ENCODE data around the gene LCAT. TPM values are rescaled to one million over a fixed set of nuclear protein-coding genes. Genes with fewer than 3 reads are reported as not detected.
A peak's percentile ranks its signal among the peaks of the same experiment; 100 is the strongest.

LCAT gene
- total and polyA plus RNA-seq, 4 donors: 45.7 to 201 (median 113) TPM

- TF ChIP-seq, protein P1, sequence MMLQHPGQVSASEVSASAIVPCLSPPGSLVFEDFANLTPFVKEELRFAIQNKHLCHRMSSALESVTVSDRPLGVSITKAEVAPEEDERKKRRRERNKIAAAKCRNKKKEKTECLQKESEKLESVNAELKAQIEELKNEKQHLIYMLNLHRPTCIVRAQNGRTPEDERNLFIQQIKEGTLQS (IDR thresholded peaks at IDR 0.05): no peak
- TF ChIP-seq FOXA2 (IDR thresholded peaks at IDR 0.05) (no peak), SP1 (IDR thresholded peaks at IDR 0.05) (peak; percentile 36), JUND (IDR thresholded peaks at IDR 0.05) (peak; percentile 53 to 54), RXRA (IDR thresholded peaks at IDR 0.05) (peak; percentile 70 to 73), NR2F2 (IDR thresholded peaks at IDR 0.05) (peak; percentile 83), HNF4G (IDR thresholded peaks at IDR 0.05) (no peak), RAD21 (IDR thresholded peaks at IDR 0.05) (peak in 1 of 2 donors; percentile 10)
- DNase-seq (ENCODE audit: low spot score): no peak
- WGBS: 81% methylated on average over 11 of the region's 11 CpGs
- Histone ChIP-seq H3K9ac (ENCODE audit: low read depth in 1 of 2, low read length in 2 of 2) (no peak overlapping the region), H3K36me3 (ENCODE audit: control insufficient read depth in 4 of 4, insufficient read depth in 3 of 4, low read depth in 1 of 4, low read length in 3 of 4) (peaks cover 0 to 16% (median 4%) of the 10 kb centered on the region in 4 donors), H3K9me3 (ENCODE audit: control insufficient read depth in 4 of 4, low read length in 3 of 4) (no peaks in the 10 kb centered on the region), H3K4me1 (ENCODE audit: control insufficient read depth in 4 of 4, insufficient read depth in 4 of 4, low read length in 3 of 4) (peaks cover 11 to 28% (median 18%) of the 10 kb centered on the region in 4 donors), H3K4me3 (ENCODE audit: low read depth in 1 of 3, low read length in 3 of 3) (no peak overlapping the region), H3K27me3 (ENCODE audit: control insufficient read depth in 4 of 4, insufficient read depth in 4 of 4, low read length in 3 of 4) (no peaks in the 10 kb centered on the region), H3K27ac (ENCODE audit: low read depth in 1 of 2, low read length in 2 of 2) (peak overlapping the region; percentile 31 to 42)
Observed at GRCh38 chr16:67959536-67960329, 15.8 kb upstream of the LCAT start.

- Histone ChIP-seq H3K9ac (ENCODE audit: low read depth in 1 of 2, low read length in 2 of 2) (no peak overlapping the region), H3K4me3 (ENCODE audit: low read depth in 1 of 3, low read length in 3 of 3) (no peak overlapping the region), H3K36me3 (ENCODE audit: control insufficient read depth in 4 of 4, insufficient read depth in 3 of 4, low read depth in 1 of 4, low read length in 3 of 4) (peaks cover 0 to 16% (median 5%) of the 10 kb centered on the region in 4 donors), H3K27ac (ENCODE audit: low read depth in 1 of 2, low read length in 2 of 2) (no peak overlapping the region), H3K9me3 (ENCODE audit: control insufficient read depth in 4 of 4, low read length in 3 of 4) (no peaks in the 10 kb centered on the region), H3K27me3 (ENCODE audit: control insufficient read depth in 4 of 4, insufficient read depth in 4 of 4, low read length in 3 of 4) (no peaks in the 10 kb centered on the region), H3K4me1 (ENCODE audit: control insufficient read depth in 4 of 4, insufficient read depth in 4 of 4, low read length in 3 of 4) (peaks cover 19 to 40% (median 29%) of the 10 kb centered on the region in 4 donors)
- 97% methylated on average over 9 of the region's 9 CpGs for WGBS
- no peak for DNase-seq (ENCODE audit: low spot score)
- TF ChIP-seq SP1 (IDR thresholded peaks at IDR 0.05) (no peak), RXRA (IDR thresholded peaks at IDR 0.05) (no peak), HNF4G (IDR thresholded peaks at IDR 0.05) (no peak), YY1 (IDR thresholded peaks at IDR 0.05) (no peak), FOXA2 (IDR thresholded peaks at IDR 0.05) (no peak), JUND (IDR thresholded peaks at IDR 0.05) (no peak), FOXA1 (IDR thresholded peaks at IDR 0.05) (no peak), TAF1 (conservative IDR thresholded peaks at IDR 0.05) (no peak), ZBTB33 (IDR thresholded peaks at IDR 0.05) (no peak), GABPA (IDR thresholded peaks at IDR 0.05 in 1 of 2, conservative IDR thresholded peaks at IDR 0.05 in 1 of 2) (no peak)
- TF ChIP-seq, protein P2, sequence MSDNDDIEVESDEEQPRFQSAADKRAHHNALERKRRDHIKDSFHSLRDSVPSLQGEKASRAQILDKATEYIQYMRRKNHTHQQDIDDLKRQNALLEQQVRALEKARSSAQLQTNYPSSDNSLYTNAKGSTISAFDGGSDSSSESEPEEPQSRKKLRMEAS (IDR thresholded peaks at IDR 0.05): no peak
- TF ChIP-seq, protein P3, sequence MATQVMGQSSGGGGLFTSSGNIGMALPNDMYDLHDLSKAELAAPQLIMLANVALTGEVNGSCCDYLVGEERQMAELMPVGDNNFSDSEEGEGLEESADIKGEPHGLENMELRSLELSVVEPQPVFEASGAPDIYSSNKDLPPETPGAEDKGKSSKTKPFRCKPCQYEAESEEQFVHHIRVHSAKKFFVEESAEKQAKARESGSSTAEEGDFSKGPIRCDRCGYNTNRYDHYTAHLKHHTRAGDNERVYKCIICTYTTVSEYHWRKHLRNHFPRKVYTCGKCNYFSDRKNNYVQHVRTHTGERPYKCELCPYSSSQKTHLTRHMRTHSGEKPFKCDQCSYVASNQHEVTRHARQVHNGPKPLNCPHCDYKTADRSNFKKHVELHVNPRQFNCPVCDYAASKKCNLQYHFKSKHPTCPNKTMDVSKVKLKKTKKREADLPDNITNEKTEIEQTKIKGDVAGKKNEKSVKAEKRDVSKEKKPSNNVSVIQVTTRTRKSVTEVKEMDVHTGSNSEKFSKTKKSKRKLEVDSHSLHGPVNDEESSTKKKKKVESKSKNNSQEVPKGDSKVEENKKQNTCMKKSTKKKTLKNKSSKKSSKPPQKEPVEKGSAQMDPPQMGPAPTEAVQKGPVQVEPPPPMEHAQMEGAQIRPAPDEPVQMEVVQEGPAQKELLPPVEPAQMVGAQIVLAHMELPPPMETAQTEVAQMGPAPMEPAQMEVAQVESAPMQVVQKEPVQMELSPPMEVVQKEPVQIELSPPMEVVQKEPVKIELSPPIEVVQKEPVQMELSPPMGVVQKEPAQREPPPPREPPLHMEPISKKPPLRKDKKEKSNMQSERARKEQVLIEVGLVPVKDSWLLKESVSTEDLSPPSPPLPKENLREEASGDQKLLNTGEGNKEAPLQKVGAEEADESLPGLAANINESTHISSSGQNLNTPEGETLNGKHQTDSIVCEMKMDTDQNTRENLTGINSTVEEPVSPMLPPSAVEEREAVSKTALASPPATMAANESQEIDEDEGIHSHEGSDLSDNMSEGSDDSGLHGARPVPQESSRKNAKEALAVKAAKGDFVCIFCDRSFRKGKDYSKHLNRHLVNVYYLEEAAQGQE (IDR thresholded peaks at IDR 0.05): no peak
- TF ChIP-seq, protein P4, sequence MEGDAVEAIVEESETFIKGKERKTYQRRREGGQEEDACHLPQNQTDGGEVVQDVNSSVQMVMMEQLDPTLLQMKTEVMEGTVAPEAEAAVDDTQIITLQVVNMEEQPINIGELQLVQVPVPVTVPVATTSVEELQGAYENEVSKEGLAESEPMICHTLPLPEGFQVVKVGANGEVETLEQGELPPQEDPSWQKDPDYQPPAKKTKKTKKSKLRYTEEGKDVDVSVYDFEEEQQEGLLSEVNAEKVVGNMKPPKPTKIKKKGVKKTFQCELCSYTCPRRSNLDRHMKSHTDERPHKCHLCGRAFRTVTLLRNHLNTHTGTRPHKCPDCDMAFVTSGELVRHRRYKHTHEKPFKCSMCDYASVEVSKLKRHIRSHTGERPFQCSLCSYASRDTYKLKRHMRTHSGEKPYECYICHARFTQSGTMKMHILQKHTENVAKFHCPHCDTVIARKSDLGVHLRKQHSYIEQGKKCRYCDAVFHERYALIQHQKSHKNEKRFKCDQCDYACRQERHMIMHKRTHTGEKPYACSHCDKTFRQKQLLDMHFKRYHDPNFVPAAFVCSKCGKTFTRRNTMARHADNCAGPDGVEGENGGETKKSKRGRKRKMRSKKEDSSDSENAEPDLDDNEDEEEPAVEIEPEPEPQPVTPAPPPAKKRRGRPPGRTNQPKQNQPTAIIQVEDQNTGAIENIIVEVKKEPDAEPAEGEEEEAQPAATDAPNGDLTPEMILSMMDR (IDR thresholded peaks at IDR 0.05; ENCODE audit: low read depth, low read length, missing input control): no peak
Observed at GRCh38 chr16:67957622-67958021, 13.7 kb upstream of the LCAT start.

All from liver (tissue), 9 donors.